ENCODE measurements around the gene PEA15.

- no peak for TF ChIP-seq GABPA (tag; conservative IDR thresholded peaks at IDR 0.05; ENCODE audit: low read depth)
- TF ChIP-seq NR2C2 (CRISPR knock-in tag; IDR thresholded peaks at IDR 0.05): no peak
- TF ChIP-seq NR2C2 (tag; IDR thresholded peaks at IDR 0.05): no peak
- TF ChIP-seq, protein P1, sequence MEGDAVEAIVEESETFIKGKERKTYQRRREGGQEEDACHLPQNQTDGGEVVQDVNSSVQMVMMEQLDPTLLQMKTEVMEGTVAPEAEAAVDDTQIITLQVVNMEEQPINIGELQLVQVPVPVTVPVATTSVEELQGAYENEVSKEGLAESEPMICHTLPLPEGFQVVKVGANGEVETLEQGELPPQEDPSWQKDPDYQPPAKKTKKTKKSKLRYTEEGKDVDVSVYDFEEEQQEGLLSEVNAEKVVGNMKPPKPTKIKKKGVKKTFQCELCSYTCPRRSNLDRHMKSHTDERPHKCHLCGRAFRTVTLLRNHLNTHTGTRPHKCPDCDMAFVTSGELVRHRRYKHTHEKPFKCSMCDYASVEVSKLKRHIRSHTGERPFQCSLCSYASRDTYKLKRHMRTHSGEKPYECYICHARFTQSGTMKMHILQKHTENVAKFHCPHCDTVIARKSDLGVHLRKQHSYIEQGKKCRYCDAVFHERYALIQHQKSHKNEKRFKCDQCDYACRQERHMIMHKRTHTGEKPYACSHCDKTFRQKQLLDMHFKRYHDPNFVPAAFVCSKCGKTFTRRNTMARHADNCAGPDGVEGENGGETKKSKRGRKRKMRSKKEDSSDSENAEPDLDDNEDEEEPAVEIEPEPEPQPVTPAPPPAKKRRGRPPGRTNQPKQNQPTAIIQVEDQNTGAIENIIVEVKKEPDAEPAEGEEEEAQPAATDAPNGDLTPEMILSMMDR (IDR thresholded peaks at IDR 0.05 in 2 of 3, conservative IDR thresholded peaks at IDR 0.05 in 1 of 3; ENCODE audit: insufficient read depth in 2 of 3, low read depth in 1 of 3, low read length in 3 of 3): no peak
- no peak for TF ChIP-seq REST (IDR thresholded peaks at IDR 0.05; ENCODE audit: borderline replicate concordance)
- no peak for TF ChIP-seq REST (CRISPR knock-in tag; IDR thresholded peaks at IDR 0.05; ENCODE audit: low read depth)
- TF ChIP-seq FOS (IDR thresholded peaks at IDR 0.05; ENCODE audit: extremely low read depth, insufficient read length): no peak
Observed at GRCh38 chr1:160196143-160196542, 9.0 kb upstream of the PEA15 start.
